Panc1 (cell line): Measurements from ENCODE around the gene TPST2.

Experiments used
- POLR2AphosphoS5 ChIP-seq: IDR thresholded peaks from 2 replicates; pipeline ENCODE4 v1.6.1; 2012; ENCODE audit warnings: mild to moderate bottlenecking, low read depth, low read length, moderate library complexity
- SIN3A ChIP-seq: IDR thresholded peaks from 2 replicates; pipeline ENCODE4 v1.6.1; 2012; ENCODE audit warnings: low read depth, mild to moderate bottlenecking, low read length, moderate library complexity, borderline replicate concordance; ENCODE audit not compliant: insufficient read depth
- TCF7L2 ChIP-seq: IDR thresholded peaks from 2 replicates; pipeline ENCODE4 v1.6.1; 2011; ENCODE audit warnings: mild to moderate bottlenecking, low read depth, low read length, inconsistent platforms
- TF ChIP-seq, protein P1 (sequence below), 2 experiments: IDR thresholded peaks; 2 replicates each; pipeline ENCODE4 v1.6.1; 2011 to 2012; ENCODE audit warnings: low read depth in 2 of 2, control low read depth in 1 of 2, low read length in 1 of 2, mild to moderate bottlenecking in 1 of 2, moderate library complexity in 1 of 2; ENCODE audit not compliant: insufficient read depth in 1 of 2
- TF ChIP-seq, protein P2 (sequence below): fragments of 450-650 bp; IDR thresholded peaks from 2 replicates; pipeline ENCODE4 v1.5.1; 2017; ENCODE audit warnings: mild to moderate bottlenecking

DNA sequence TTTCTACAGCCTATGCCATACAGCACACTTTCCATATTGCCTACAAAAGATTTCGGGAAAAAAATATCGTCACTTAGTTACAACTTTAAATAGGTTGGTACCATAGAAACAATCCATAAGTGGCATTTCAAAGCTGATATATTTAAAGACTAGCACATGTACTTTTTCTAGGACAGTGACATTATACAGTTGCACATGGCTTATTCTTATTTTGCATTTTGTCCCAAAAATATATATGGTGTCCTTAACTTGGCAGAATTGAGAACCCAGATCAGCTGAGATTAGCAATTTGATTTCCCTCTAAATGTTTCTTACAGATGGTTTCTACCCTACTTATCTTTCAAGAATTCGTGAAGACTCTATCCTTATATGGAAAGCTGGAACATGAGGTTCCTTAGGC lies 74.0 kb downstream of the TPST2 start:
- TF ChIP-seq, protein P1, sequence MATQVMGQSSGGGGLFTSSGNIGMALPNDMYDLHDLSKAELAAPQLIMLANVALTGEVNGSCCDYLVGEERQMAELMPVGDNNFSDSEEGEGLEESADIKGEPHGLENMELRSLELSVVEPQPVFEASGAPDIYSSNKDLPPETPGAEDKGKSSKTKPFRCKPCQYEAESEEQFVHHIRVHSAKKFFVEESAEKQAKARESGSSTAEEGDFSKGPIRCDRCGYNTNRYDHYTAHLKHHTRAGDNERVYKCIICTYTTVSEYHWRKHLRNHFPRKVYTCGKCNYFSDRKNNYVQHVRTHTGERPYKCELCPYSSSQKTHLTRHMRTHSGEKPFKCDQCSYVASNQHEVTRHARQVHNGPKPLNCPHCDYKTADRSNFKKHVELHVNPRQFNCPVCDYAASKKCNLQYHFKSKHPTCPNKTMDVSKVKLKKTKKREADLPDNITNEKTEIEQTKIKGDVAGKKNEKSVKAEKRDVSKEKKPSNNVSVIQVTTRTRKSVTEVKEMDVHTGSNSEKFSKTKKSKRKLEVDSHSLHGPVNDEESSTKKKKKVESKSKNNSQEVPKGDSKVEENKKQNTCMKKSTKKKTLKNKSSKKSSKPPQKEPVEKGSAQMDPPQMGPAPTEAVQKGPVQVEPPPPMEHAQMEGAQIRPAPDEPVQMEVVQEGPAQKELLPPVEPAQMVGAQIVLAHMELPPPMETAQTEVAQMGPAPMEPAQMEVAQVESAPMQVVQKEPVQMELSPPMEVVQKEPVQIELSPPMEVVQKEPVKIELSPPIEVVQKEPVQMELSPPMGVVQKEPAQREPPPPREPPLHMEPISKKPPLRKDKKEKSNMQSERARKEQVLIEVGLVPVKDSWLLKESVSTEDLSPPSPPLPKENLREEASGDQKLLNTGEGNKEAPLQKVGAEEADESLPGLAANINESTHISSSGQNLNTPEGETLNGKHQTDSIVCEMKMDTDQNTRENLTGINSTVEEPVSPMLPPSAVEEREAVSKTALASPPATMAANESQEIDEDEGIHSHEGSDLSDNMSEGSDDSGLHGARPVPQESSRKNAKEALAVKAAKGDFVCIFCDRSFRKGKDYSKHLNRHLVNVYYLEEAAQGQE (IDR thresholded peaks at IDR 0.05; ENCODE audit: insufficient read depth in 1 of 2, low read depth in 2 of 2, low read length in 1 of 2) = no peak
- TF ChIP-seq, protein P2, sequence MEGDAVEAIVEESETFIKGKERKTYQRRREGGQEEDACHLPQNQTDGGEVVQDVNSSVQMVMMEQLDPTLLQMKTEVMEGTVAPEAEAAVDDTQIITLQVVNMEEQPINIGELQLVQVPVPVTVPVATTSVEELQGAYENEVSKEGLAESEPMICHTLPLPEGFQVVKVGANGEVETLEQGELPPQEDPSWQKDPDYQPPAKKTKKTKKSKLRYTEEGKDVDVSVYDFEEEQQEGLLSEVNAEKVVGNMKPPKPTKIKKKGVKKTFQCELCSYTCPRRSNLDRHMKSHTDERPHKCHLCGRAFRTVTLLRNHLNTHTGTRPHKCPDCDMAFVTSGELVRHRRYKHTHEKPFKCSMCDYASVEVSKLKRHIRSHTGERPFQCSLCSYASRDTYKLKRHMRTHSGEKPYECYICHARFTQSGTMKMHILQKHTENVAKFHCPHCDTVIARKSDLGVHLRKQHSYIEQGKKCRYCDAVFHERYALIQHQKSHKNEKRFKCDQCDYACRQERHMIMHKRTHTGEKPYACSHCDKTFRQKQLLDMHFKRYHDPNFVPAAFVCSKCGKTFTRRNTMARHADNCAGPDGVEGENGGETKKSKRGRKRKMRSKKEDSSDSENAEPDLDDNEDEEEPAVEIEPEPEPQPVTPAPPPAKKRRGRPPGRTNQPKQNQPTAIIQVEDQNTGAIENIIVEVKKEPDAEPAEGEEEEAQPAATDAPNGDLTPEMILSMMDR = no peak
- no peak for TF ChIP-seq POLR2AphosphoS5
- no peak for TF ChIP-seq TCF7L2
- TF ChIP-seq SIN3A = no peak
